ENCODE results near the gene TBX18.

TBX18 gene

GRCh38 chr6:84669945-84670344 is 94.5 kb downstream of the TBX18 start:
- DNase-seq (ENCODE audit: low read depth) = no peak

- DNase-seq (ENCODE audit: low read depth) = no peak
These were observed 96.9 kb downstream of the TBX18 start for GRCh38 chr6:84667252-84668213.

GRCh38 chr6:84665401-84665800 is 99.0 kb downstream of the TBX18 start:
- no peak for DNase-seq (ENCODE audit: low read depth)

- DNase-seq (ENCODE audit: low read depth) = no peak
These were observed 100.5 kb downstream of the TBX18 start for GRCh38 chr6:84663866-84664265.

- no peak for DNase-seq (ENCODE audit: low read depth)
These were observed 106.9 kb downstream of the TBX18 start for GRCh38 chr6:84657486-84657885.

GRCh38 chr6:84657025-84657424 is 107.4 kb downstream of the TBX18 start:
- no peak for DNase-seq (ENCODE audit: low read depth)

- no peak for DNase-seq (ENCODE audit: low read depth)
These were observed 111.3 kb downstream of the TBX18 start for GRCh38 chr6:84653027-84653551.

- peak; percentile 81 for DNase-seq (ENCODE audit: low read depth)
These were observed 111.9 kb downstream of the TBX18 start for GRCh38 chr6:84652356-84653026.

GRCh38 chr6:84651583-84651982 is 112.8 kb downstream of the TBX18 start:
- no peak for DNase-seq (ENCODE audit: low read depth)

GRCh38 chr6:84648444-84648843 is 116.0 kb downstream of the TBX18 start:
- no peak for DNase-seq (ENCODE audit: low read depth)

GRCh38 chr6:84645563-84646266 is 118.7 kb downstream of the TBX18 start:
- peak; percentile 23 for DNase-seq (ENCODE audit: low read depth)

GRCh38 chr6:84645000-84645399 is 119.4 kb downstream of the TBX18 start:
- peak; percentile 9 for DNase-seq (ENCODE audit: low read depth)

- DNase-seq (ENCODE audit: low read depth) = no peak
These were observed 120.6 kb downstream of the TBX18 start for GRCh38 chr6:84643778-84644177.

- no peak for DNase-seq (ENCODE audit: low read depth)
These were observed 123.3 kb downstream of the TBX18 start for GRCh38 chr6:84641076-84641475.

- DNase-seq (ENCODE audit: low read depth) = no peak
These were observed 125.0 kb downstream of the TBX18 start for GRCh38 chr6:84639396-84639795.

GRCh38 chr6:84638286-84638685 is 126.1 kb downstream of the TBX18 start:
- no peak for DNase-seq (ENCODE audit: low read depth)

Measured in fibroblast of the conjunctiva (primary cell).